HCT116 (cell line): ENCODE data around the gene CNOT10. TPM values are rescaled to one million over a fixed set of nuclear protein-coding genes. Genes with fewer than 3 reads are reported as not detected.

ENCODE experiments used
- ATAC-seq: fragments of 200-7000 bp; cut with Tn5 transposase; 2 replicates; pipeline ENCODE4 v1.9.1; 2020; ENCODE audit warnings: mild to moderate bottlenecking, moderate library complexity
- BruUV-seq: library from RNA; stranded (reverse); fragments of 400-500 nt; replicated peaks from 2 replicates; lab custom pipeline; 2021; lab: Mats Ljungman, UMichigan
- CTCF ChIA-PET: fragments of 300-600 bp; sonication (Branson Sonifier 250); formaldehyde crosslinking; loops from one replicate; lab custom pipeline; 2021; ENCODE audit warnings: antibody characterized with exemption; lab: Charles Lee
- POLR2A ChIA-PET: fragments of 300-600, 350-600 bp; sonication (Branson Sonifier 250); formaldehyde crosslinking; loops from one replicate; lab custom pipeline; 2021; ENCODE audit warnings: antibody characterized with exemption; lab: Charles Lee
- RAD21 ChIA-PET, 2 experiments: fragments of 300-600 bp; sonication (Branson Sonifier 250); formaldehyde crosslinking; loops; one replicate each; lab custom pipeline; 2023; ENCODE audit warnings: low total read pairs in 2 of 2; ENCODE audit not compliant: uncharacterized antibody in 2 of 2, unreplicated experiment in 2 of 2, low non-redundant PET in 1 of 2; lab: Charles Lee
- DNase-seq: peaks from one replicate; pipeline ENCODE4 v3.0.0-alpha.2; 2010; ENCODE audit warnings: low read depth, low spot score
- H2AFZ ChIP-seq: fragments of 200-600 bp; shearing (Covaris generic), sonication (generic); 2 replicates; pipeline ENCODE4 v1.6.1; 2017; ENCODE audit warnings: low read depth, mixed run types, mixed read lengths, antibody characterized with exemption, low read length; ENCODE audit not compliant: poor library complexity, severe bottlenecking
- H3K27ac ChIP-seq: 2 replicates; pipeline ENCODE4 v1.5.1; 2012; ENCODE audit warnings: low read depth, low read length
- H3K27me3 ChIP-seq: fragments of 200-600 bp; sonication (generic); 2 replicates; pipeline ENCODE4 v1.6.1; 2016; ENCODE audit warnings: mixed run types, low read length, mixed read lengths; ENCODE audit not compliant: insufficient read depth
- H3K36me3 ChIP-seq, 2 experiments: fragments of 200-500 bp in 1 of 2; fragments of 200-600 bp in 1 of 2; sonication (Bioruptor generic) in 1 of 2; sonication (generic) in 1 of 2; 2 replicates each; pipeline versions ENCODE4 v1.5.1 to v1.6.1; 2014 to 2016; ENCODE audit warnings: low read length in 2 of 2, inconsistent platforms in 1 of 2, mixed read lengths in 1 of 2, mixed run types in 1 of 2; ENCODE audit not compliant: insufficient read depth in 2 of 2, control insufficient read depth in 1 of 2
- H3K4me1 ChIP-seq, 2 experiments: fragments of 200-600 bp in 1 of 2; sonication (generic) in 1 of 2; 2 replicates each; pipeline versions ENCODE4 v1.5.1 to v1.6.1; 2012 to 2017; ENCODE audit warnings: low read length in 2 of 2, inconsistent platforms in 1 of 2, mild to moderate bottlenecking in 1 of 2, mixed read lengths in 1 of 2, mixed run types in 1 of 2, moderate library complexity in 1 of 2; ENCODE audit not compliant: insufficient read depth in 2 of 2, control insufficient read depth in 1 of 2
- H3K4me2 ChIP-seq: fragments of 200-600 bp; sonication (generic); 2 replicates; pipeline ENCODE4 v1.6.1; 2017; ENCODE audit warnings: mixed run types, low read length, mixed read lengths
- H3K4me3 ChIP-seq, 2 experiments: fragments of 200-600 bp in 1 of 2; sonication (generic) in 1 of 2; replicated peaks in 1 of 2; 2 replicates each; pipeline ENCODE4 v1.5.1; 2011 to 2016; ENCODE audit warnings: low read length in 2 of 2, control low read depth in 1 of 2, low read depth in 1 of 2, mild to moderate bottlenecking in 1 of 2, mixed read lengths in 1 of 2, mixed run types in 1 of 2
- H3K79me2 ChIP-seq: fragments of 200-600 bp; sonication (generic); 2 replicates; pipeline ENCODE4 v1.6.1; 2017; ENCODE audit warnings: mild to moderate bottlenecking, mixed run types, low read length, moderate library complexity, mixed read lengths; ENCODE audit not compliant: insufficient read depth
- H3K9ac ChIP-seq: fragments of 200-600 bp; sonication (generic); 2 replicates; pipeline ENCODE4 v1.6.1; 2016; ENCODE audit warnings: low read length, mixed read lengths
- H3K9me2 ChIP-seq: fragments of 200-600 bp; sonication (generic), shearing (Covaris generic); 2 replicates; pipeline ENCODE4 v1.6.1; 2017; ENCODE audit warnings: mixed run types, mild to moderate bottlenecking, moderate library complexity; ENCODE audit not compliant: insufficient read depth
- H3K9me3 ChIP-seq, 2 experiments: fragments of 200-500 bp in 1 of 2; fragments of 200-600 bp in 1 of 2; sonication (Bioruptor generic) in 1 of 2; sonication (generic) in 1 of 2; 2 replicates each; pipeline ENCODE4 v1.6.1; 2014 to 2017; ENCODE audit warnings: low read length in 2 of 2, mixed read lengths in 2 of 2, inconsistent platforms in 1 of 2, low read depth in 1 of 2, mild to moderate bottlenecking in 1 of 2, mixed run types in 1 of 2, moderate library complexity in 1 of 2; ENCODE audit not compliant: control insufficient read depth in 1 of 2, insufficient read depth in 1 of 2
- H4K20me1 ChIP-seq: fragments of 200-600 bp; sonication (generic), shearing (Covaris generic); 2 replicates; pipeline ENCODE4 v1.6.1; 2017; ENCODE audit warnings: mixed run types, mild to moderate bottlenecking, moderate library complexity; ENCODE audit not compliant: insufficient read depth
- ELF1 ChIP-seq: IDR thresholded peaks from 2 replicates; pipeline ENCODE4 v1.6.1; 2012; ENCODE audit warnings: low read depth, borderline replicate concordance
- SRF ChIP-seq: IDR thresholded peaks from 2 replicates; pipeline ENCODE4 v1.6.1; 2012; ENCODE audit warnings: low read depth
- TCF7L2 ChIP-seq: IDR thresholded peaks from 2 replicates; pipeline ENCODE4 v1.7.0; 2011; ENCODE audit warnings: borderline replicate concordance, inconsistent platforms; ENCODE audit not compliant: insufficient read depth, insufficient read length; ENCODE audit errors: extremely low read depth
- intact Hi-C: fragments of 100-400 bp; cut with micrococcal nuclease; formaldehyde crosslinking; loops from 2 replicates; pipeline ENCODE4 v1.10.0; 2022
- total RNA-seq: library from RNA; stranded (reverse); gene quantifications from one replicate; pipeline ENCODE4 v1.2.1, GENCODE V29; 2021; ENCODE audit not compliant: unreplicated experiment
- TF ChIP-seq, protein P1 (sequence below): IDR thresholded peaks from 2 replicates; pipeline ENCODE4 v1.6.1; 2012; ENCODE audit warnings: low read depth

Gene CNOT10
- total RNA-seq, 1 experiment from 2014 or later = 47.4 TPM

- TF ChIP-seq, protein P1, sequence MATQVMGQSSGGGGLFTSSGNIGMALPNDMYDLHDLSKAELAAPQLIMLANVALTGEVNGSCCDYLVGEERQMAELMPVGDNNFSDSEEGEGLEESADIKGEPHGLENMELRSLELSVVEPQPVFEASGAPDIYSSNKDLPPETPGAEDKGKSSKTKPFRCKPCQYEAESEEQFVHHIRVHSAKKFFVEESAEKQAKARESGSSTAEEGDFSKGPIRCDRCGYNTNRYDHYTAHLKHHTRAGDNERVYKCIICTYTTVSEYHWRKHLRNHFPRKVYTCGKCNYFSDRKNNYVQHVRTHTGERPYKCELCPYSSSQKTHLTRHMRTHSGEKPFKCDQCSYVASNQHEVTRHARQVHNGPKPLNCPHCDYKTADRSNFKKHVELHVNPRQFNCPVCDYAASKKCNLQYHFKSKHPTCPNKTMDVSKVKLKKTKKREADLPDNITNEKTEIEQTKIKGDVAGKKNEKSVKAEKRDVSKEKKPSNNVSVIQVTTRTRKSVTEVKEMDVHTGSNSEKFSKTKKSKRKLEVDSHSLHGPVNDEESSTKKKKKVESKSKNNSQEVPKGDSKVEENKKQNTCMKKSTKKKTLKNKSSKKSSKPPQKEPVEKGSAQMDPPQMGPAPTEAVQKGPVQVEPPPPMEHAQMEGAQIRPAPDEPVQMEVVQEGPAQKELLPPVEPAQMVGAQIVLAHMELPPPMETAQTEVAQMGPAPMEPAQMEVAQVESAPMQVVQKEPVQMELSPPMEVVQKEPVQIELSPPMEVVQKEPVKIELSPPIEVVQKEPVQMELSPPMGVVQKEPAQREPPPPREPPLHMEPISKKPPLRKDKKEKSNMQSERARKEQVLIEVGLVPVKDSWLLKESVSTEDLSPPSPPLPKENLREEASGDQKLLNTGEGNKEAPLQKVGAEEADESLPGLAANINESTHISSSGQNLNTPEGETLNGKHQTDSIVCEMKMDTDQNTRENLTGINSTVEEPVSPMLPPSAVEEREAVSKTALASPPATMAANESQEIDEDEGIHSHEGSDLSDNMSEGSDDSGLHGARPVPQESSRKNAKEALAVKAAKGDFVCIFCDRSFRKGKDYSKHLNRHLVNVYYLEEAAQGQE = no peak
These were observed 58.9 kb downstream of the CNOT10 start (continued) for GRCh38 chr3:32743934-32744333.

- Histone ChIP-seq H3K27me3 (no peaks in the 10 kb centered on the region), H4K20me1 (no peaks in the 10 kb centered on the region), H3K9me2 (no peaks in the 10 kb centered on the region), H3K9me3 (no peaks in the 10 kb centered on the region), H3K4me2 (no peak overlapping the region), H3K27ac (no peak overlapping the region), H3K9ac (no peak overlapping the region), H3K4me3 (no peak overlapping the region), H3K79me2 (no peaks in the 10 kb centered on the region), H3K4me1 (peaks cover 0 to 14% of the 10 kb centered on the region in 2 experiments; a peak in 2 of 4 replicates), H3K36me3 (no peaks in the 10 kb centered on the region), H2AFZ (no peak overlapping the region)
- ATAC-seq = no peak
- intact Hi-C loops = no loop called here
- ChIA-PET RAD21 (no interaction called here), CTCF (no interaction called here), POLR2A (no interaction called here)
- BruUV-seq = no TSS peak
- no peak for DNase-seq
- no peak for TF ChIP-seq SRF
- TF ChIP-seq ELF1 = no peak
- TF ChIP-seq TCF7L2 = no peak
These were observed 66.4 kb downstream of the CNOT10 start for GRCh38 chr3:32751377-32751776.
